Pancreas (tissue), 10 donors: ENCODE results near the gene ADCY4. TPM values are rescaled to one million over a fixed set of nuclear protein-coding genes. Genes with fewer than 3 reads are reported as not detected.
"Not testable (repeated sequence)": the region's sequence is repeated elsewhere in the genome, so short reads cannot be mapped to it uniquely, and the experiment has no call there.

Experiments used
- ATAC-seq, 4 donors: fragments of 200-7000 bp; cut with Tn5 transposase; one replicate each; pipeline versions ENCODE4 v1.8.0 to v1.9.1; 2020; ENCODE audit warnings: mild to moderate bottlenecking in 4 of 4, moderate library complexity in 4 of 4
- DNase-seq, 6 donors: peaks; one replicate each; pipeline ENCODE4 v3.0.0-alpha.2; 2020
- FAIRE-seq: peaks from 2 replicates; lab custom pipeline; 2012; peaks lifted over from hg19 to GRCh38; lab: Jason Lieb, UNC
- H3K27ac ChIP-seq, 4 donors: fragments of 200-600 bp; sonication (generic); 1 replicate in 3 of 4; 2 replicates in 1 of 4; pipeline versions ENCODE4 v1.5.0 to v1.8.0; 2020
- H3K27me3 ChIP-seq, 4 donors: fragments of 200-600 bp; one replicate each; pipeline ENCODE4 v1.8.0; 2021
- H3K36me3 ChIP-seq, 3 donors: fragments of 200-600 bp; sonication (generic) in 1 of 3; one replicate each; pipeline versions ENCODE4 v1.5.0 to v1.8.0; 2020 to 2021
- H3K4me1 ChIP-seq, 3 donors: fragments of 200-600 bp; one replicate each; pipeline ENCODE4 v1.8.0; 2021
- H3K4me3 ChIP-seq, 4 donors: fragments of 200-600 bp; sonication (generic) in 2 of 4; one replicate each; pipeline versions ENCODE4 v1.5.0 to v1.8.0; 2020 to 2021
- H3K9me3 ChIP-seq, 4 donors: fragments of 200-600 bp; one replicate each; pipeline ENCODE4 v1.8.0; 2021
- CTCF ChIP-seq, 4 donors: fragments of 200-600 bp; sonication (generic) in 3 of 4; IDR thresholded peaks; one replicate each; pipeline versions ENCODE4 v1.5.0 to v1.8.0; 2021; ENCODE audit warnings: antibody characterized with exemption in 4 of 4
- WGBS, 2 donors: extraction: QIAGEN DNeasy Blood & Tissue Kit; methylation state at CpG; one replicate each; pipeline ENCODE4 v1.1.7; 2013; 5-methylcytosine and 5-hydroxymethylcytosine counted together
- intact Hi-C, 3 donors: fragments of 100-400 bp; cut with DNase I; formaldehyde crosslinking; loops; one replicate each; pipeline versions ENCODE4 v1.11.1 to v1.14.2; 2022
- polyA plus RNA-seq, 2 donors: library from polyadenylated mRNA; stranded (reverse); fragments of 200-250 nt; gene quantifications; one replicate each; pipeline ENCODE4 v1.2.3, GENCODE V29; 2013
- total RNA-seq, 6 donors: library from RNA; stranded (reverse); fragmentation: NEBNext Ultra II Directional in 4 of 6; extraction: Animal tissue kit (Norgen Biotek cat#: 25700) in 4 of 6; gene quantifications; one replicate each; pipeline versions ENCODE4 v1.2.1 to v1.2.4, GENCODE V29; 2021 to 2023
- donor health status: healthy with polysubstance abuse.
- donor health status: DM: no; HTN: no; CAD: no; lungs with moderate emphysema.
- donor health status: DM: no; HTN: no; CAD: no.
- donor health status: control.
- donor health status: control.
- donor health status: Bipolar disorder and iron deficiency.
- donor health status: DM: yes; HTN: yes; CAD: no.
- donor health status: DM: no; HTN: no; CAD: no.
- donor health status: DM: no; HTN: no; CAD: no.
- donor health status: DM: yes; HTN: yes; CAD: no.

Gene ADCY4
- total and polyA plus RNA-seq, 8 donors, result 3.2 to 59.3 (median 5.3) TPM

GRCh38 chr14:24377126-24377525 lies 42.3 kb upstream of the ADCY4 start:
- no peaks in the 10 kb centered on the region for H3K4me1 ChIP-seq
- no peak for FAIRE-seq
- DNase-seq, result no peak
- intact Hi-C loops, result no loop called here
- no peak for ATAC-seq
- WGBS, 2 donors, result 78 to 82% methylated on average over 7 of the region's 7 CpGs
- H3K27ac ChIP-seq, result no peak overlapping the region
- H3K9me3 ChIP-seq, result no peaks in the 10 kb centered on the region
- TF ChIP-seq CTCF (IDR thresholded peaks at IDR 0.05), result no peak
- H3K27me3 ChIP-seq, result no peaks in the 10 kb centered on the region
- H3K4me3 ChIP-seq, result no peak overlapping the region
- no peaks in the 10 kb centered on the region for H3K36me3 ChIP-seq

- ATAC-seq, result no peak
- intact Hi-C loops, result no loop called here
Observed at GRCh38 chr14:24376448-24377070, 41.7 kb upstream of the ADCY4 start.

GRCh38 chr14:24372701-24373416 lies 38.0 kb upstream of the ADCY4 start:
- no peaks in the 10 kb centered on the region for H3K27me3 ChIP-seq
- no peak overlapping the region for H3K27ac ChIP-seq
- H3K4me1 ChIP-seq, result no peaks in the 10 kb centered on the region
- FAIRE-seq (no peak), DNase-seq (no peak), ATAC-seq (no peak)
- TF ChIP-seq CTCF (IDR thresholded peaks at IDR 0.05), result no peak
- intact Hi-C loops, result loop anchor here in 1 of 3 donors (5.0 kb wide), 1 partner anchor 59 kb away; no protein-coding TSS in a partner anchor
- 82% methylated on average over 12 of the region's 12 CpGs for whole genome bisulfite sequencing, 2 donors
- no peaks in the 10 kb centered on the region for H3K36me3 ChIP-seq
- H3K4me3 ChIP-seq, result no peak overlapping the region
- H3K9me3 ChIP-seq, result no peaks in the 10 kb centered on the region

More at GRCh38 chr14:24376448-24377070, 41.7 kb upstream of the ADCY4 start:
- no peaks in the 10 kb centered on the region for H3K4me1 ChIP-seq
- no peak for TF ChIP-seq CTCF (IDR thresholded peaks at IDR 0.05)
- FAIRE-seq (no peak), DNase-seq (no peak)
- H3K4me3 ChIP-seq, result no peak overlapping the region
- H3K27me3 ChIP-seq, result no peaks in the 10 kb centered on the region
- 78 to 81% methylated on average over 16 of the region's 16 CpGs for WGBS, 2 donors
- no peaks in the 10 kb centered on the region for H3K9me3 ChIP-seq
- H3K36me3 ChIP-seq, result no peaks in the 10 kb centered on the region
- no peak overlapping the region for H3K27ac ChIP-seq

- WGBS, 2 donors, result 82 to 86% methylated on average over 3 of the region's 3 CpGs
Observed at GRCh38 chr14:24371605-24372004, 36.7 kb upstream of the ADCY4 start.

GRCh38 chr14:24370748-24371147 lies 35.9 kb upstream of the ADCY4 start:
- no peaks in the 10 kb centered on the region for H3K36me3 ChIP-seq
- ATAC-seq (no peak), DNase-seq (no peak), FAIRE-seq (no peak)
- H3K27me3 ChIP-seq, result no peaks in the 10 kb centered on the region
- intact Hi-C loops, result loop anchor here in 1 of 3 donors (5.0 kb wide), 1 partner anchor 62 kb away; no protein-coding TSS in a partner anchor
- H3K27ac ChIP-seq, result no peak overlapping the region
- peaks cover 0 to 10% (median 0%) of the 10 kb centered on the region in 3 donors for H3K4me1 ChIP-seq
- no peak for TF ChIP-seq CTCF (IDR thresholded peaks at IDR 0.05)
- WGBS, 2 donors, result 85 to 95% methylated on average over 1 of the region's 1 CpG
- no peaks in the 10 kb centered on the region for H3K9me3 ChIP-seq
- H3K4me3 ChIP-seq, result no peak overlapping the region

More at GRCh38 chr14:24371605-24372004, 36.7 kb upstream of the ADCY4 start:
- not testable (repeated sequence) for H3K27me3 ChIP-seq, H3K4me1 ChIP-seq, DNase-seq, H3K27ac ChIP-seq, ATAC-seq, FAIRE-seq, H3K9me3 ChIP-seq, H3K4me3 ChIP-seq, H3K36me3 ChIP-seq
- intact Hi-C loops, result loop anchor here in 1 of 3 donors (5.0 kb wide), 1 partner anchor 61 kb away; no protein-coding TSS in a partner anchor
